Measurements from ENCODE around the gene CDK17.
"Not testable (repeated sequence)": the region's sequence is repeated elsewhere in the genome, so short reads cannot be mapped to it uniquely, and the experiment has no call there.

The CDK17 gene

GRCh38 chr12:96412431-96412830, 12.2 kb upstream of the CDK17 start:
- DNase-seq: no peak
- H4K91ac ChIP-seq (ENCODE audit: low read length): no peak overlapping the region

GRCh38 chr12:96409731-96410130, 9.5 kb upstream of the CDK17 start:
- H2BK120ac ChIP-seq (ENCODE audit: low read depth, low read length): no peak overlapping the region
- H2BK15ac ChIP-seq (ENCODE audit: low read depth, poor library complexity, severe bottlenecking): no peak overlapping the region
- H3K79me1 ChIP-seq (replicated peaks; ENCODE audit: low read length, poor library complexity, severe bottlenecking): no peaks in the 10 kb centered on the region
- H2BK12ac ChIP-seq (ENCODE audit: low read length in 2 of 2): no peak overlapping the region
- no peak overlapping the region for H2BK5ac ChIP-seq (ENCODE audit: low read depth, low read length, poor library complexity, severe bottlenecking)
- no peak overlapping the region for H3K18ac ChIP-seq (ENCODE audit: low read depth in 1 of 2, low read length in 2 of 2)
- no peak overlapping the region for H2AFZ ChIP-seq (ENCODE audit: low read depth, low read length)
- H3K4me3 ChIP-seq (ENCODE audit: insufficient read depth in 1 of 2, low read depth in 1 of 2, low read length in 2 of 2): no peak overlapping the region
- no peak for DNase-seq
- no peak overlapping the region for H3K23ac ChIP-seq (ENCODE audit: low read length in 2 of 2)
- no peaks in the 10 kb centered on the region for H3K27me3 ChIP-seq (ENCODE audit: control insufficient read depth in 1 of 2, insufficient read depth in 1 of 2, low read length in 2 of 2)
- H3K27ac ChIP-seq (ENCODE audit: low read length, poor library complexity, severe bottlenecking): no peak overlapping the region
- no peak overlapping the region for H3K9ac ChIP-seq (ENCODE audit: low read length)
- no peak overlapping the region for H2AK5ac ChIP-seq (ENCODE audit: low read length, severe bottlenecking)
- WGBS: 100% methylated on average over 1 of the region's 4 CpGs
- H4K91ac ChIP-seq (ENCODE audit: low read length): no peak overlapping the region
- H3K9me3 ChIP-seq (ENCODE audit: control insufficient read depth, low read length): no peaks in the 10 kb centered on the region
- no peak overlapping the region for H3K4ac ChIP-seq (ENCODE audit: low read depth in 1 of 2, low read length in 2 of 2)
- no peaks in the 10 kb centered on the region for H3K36me3 ChIP-seq (ENCODE audit: control insufficient read depth in 1 of 2, insufficient read depth in 2 of 2, low read depth in 1 of 2, low read length in 2 of 2)
- no peaks in the 10 kb centered on the region for H3K4me1 ChIP-seq (ENCODE audit: control insufficient read depth, insufficient read depth, low read depth, low read length)
- no peak overlapping the region for H3K4me2 ChIP-seq (ENCODE audit: low read length, poor library complexity, severe bottlenecking)
- H3K14ac ChIP-seq (ENCODE audit: low read length in 2 of 2): no peak overlapping the region
- no peak overlapping the region for H4K8ac ChIP-seq (ENCODE audit: low read length)

More at GRCh38 chr12:96412431-96412830, 12.2 kb upstream of the CDK17 start:
- H3K9ac ChIP-seq (ENCODE audit: low read length): no peak overlapping the region
- no peak overlapping the region for H2AK5ac ChIP-seq (ENCODE audit: low read length, severe bottlenecking)
- no peaks in the 10 kb centered on the region for H3K36me3 ChIP-seq (ENCODE audit: control insufficient read depth in 1 of 2, insufficient read depth in 2 of 2, low read depth in 1 of 2, low read length in 2 of 2)
- no peak overlapping the region for H3K27ac ChIP-seq (ENCODE audit: low read length, poor library complexity, severe bottlenecking)
- H4K8ac ChIP-seq (ENCODE audit: low read length): no peak overlapping the region
- H3K27me3 ChIP-seq (ENCODE audit: control insufficient read depth in 1 of 2, insufficient read depth in 1 of 2, low read length in 2 of 2): no peaks in the 10 kb centered on the region
- H3K4me1 ChIP-seq (ENCODE audit: control insufficient read depth, insufficient read depth, low read depth, low read length): no peaks in the 10 kb centered on the region
- H2BK5ac ChIP-seq (ENCODE audit: low read depth, low read length, poor library complexity, severe bottlenecking): no peak overlapping the region
- no peak overlapping the region for H3K18ac ChIP-seq (ENCODE audit: low read depth in 1 of 2, low read length in 2 of 2)
- H2BK120ac ChIP-seq (ENCODE audit: low read depth, low read length): no peak overlapping the region
- no peak overlapping the region for H3K23ac ChIP-seq (ENCODE audit: low read length in 2 of 2)
- H2AFZ ChIP-seq (ENCODE audit: low read depth, low read length): no peak overlapping the region
- no peak overlapping the region for H3K4me3 ChIP-seq (ENCODE audit: insufficient read depth in 1 of 2, low read depth in 1 of 2, low read length in 2 of 2)
- H2BK12ac ChIP-seq (ENCODE audit: low read length in 2 of 2): no peak overlapping the region
- no peak overlapping the region for H3K4me2 ChIP-seq (ENCODE audit: low read length, poor library complexity, severe bottlenecking)
- no peak overlapping the region for H2BK15ac ChIP-seq (ENCODE audit: low read depth, poor library complexity, severe bottlenecking)
- no peaks in the 10 kb centered on the region for H3K79me1 ChIP-seq (replicated peaks; ENCODE audit: low read length, poor library complexity, severe bottlenecking)
- H3K4ac ChIP-seq (ENCODE audit: low read depth in 1 of 2, low read length in 2 of 2): no peak overlapping the region
- H3K9me3 ChIP-seq (ENCODE audit: control insufficient read depth, low read length): no peaks in the 10 kb centered on the region
- no peak overlapping the region for H3K14ac ChIP-seq (ENCODE audit: low read length in 2 of 2)

GRCh38 chr12:96408993-96409392, 8.8 kb upstream of the CDK17 start:
- Histone ChIP-seq H3K36me3 (ENCODE audit: control insufficient read depth in 1 of 2, insufficient read depth in 2 of 2, low read depth in 1 of 2, low read length in 2 of 2) (no peaks in the 10 kb centered on the region), H3K79me1 (replicated peaks; ENCODE audit: low read length, poor library complexity, severe bottlenecking) (no peaks in the 10 kb centered on the region), H3K9me3 (ENCODE audit: control insufficient read depth, low read length) (no peaks in the 10 kb centered on the region), H3K4me3 (ENCODE audit: insufficient read depth in 1 of 2, low read depth in 1 of 2, low read length in 2 of 2) (no peak overlapping the region), H2BK12ac (ENCODE audit: low read length in 2 of 2) (no peak overlapping the region), H2AFZ (ENCODE audit: low read depth, low read length) (no peak overlapping the region), H2AK5ac (ENCODE audit: low read length, severe bottlenecking) (no peak overlapping the region), H3K9ac (ENCODE audit: low read length) (no peak overlapping the region), H4K91ac (ENCODE audit: low read length) (no peak overlapping the region), H3K23ac (ENCODE audit: low read length in 2 of 2) (no peak overlapping the region), H3K27ac (ENCODE audit: low read length, poor library complexity, severe bottlenecking) (no peak overlapping the region), H3K18ac (ENCODE audit: low read depth in 1 of 2, low read length in 2 of 2) (no peak overlapping the region), H3K4me1 (ENCODE audit: control insufficient read depth, insufficient read depth, low read depth, low read length) (no peaks in the 10 kb centered on the region), H3K14ac (ENCODE audit: low read length in 2 of 2) (no peak overlapping the region), H3K4ac (ENCODE audit: low read depth in 1 of 2, low read length in 2 of 2) (no peak overlapping the region), H3K4me2 (ENCODE audit: low read length, poor library complexity, severe bottlenecking) (no peak overlapping the region), H4K8ac (ENCODE audit: low read length) (no peak overlapping the region), H3K27me3 (ENCODE audit: control insufficient read depth in 1 of 2, insufficient read depth in 1 of 2, low read length in 2 of 2) (no peaks in the 10 kb centered on the region), H2BK120ac (ENCODE audit: low read depth, low read length) (no peak overlapping the region), H2BK15ac (ENCODE audit: low read depth, poor library complexity, severe bottlenecking) (no peak overlapping the region), H2BK5ac (ENCODE audit: low read depth, low read length, poor library complexity, severe bottlenecking) (no peak overlapping the region)
- WGBS: 91% methylated on average over 3 of the region's 3 CpGs
- no peak for DNase-seq

- DNase-seq; H2BK120ac ChIP-seq (ENCODE audit: low read depth, low read length); H2AFZ ChIP-seq (ENCODE audit: low read depth, low read length); H2BK15ac ChIP-seq (ENCODE audit: low read depth, poor library complexity, severe bottlenecking); H3K27me3 ChIP-seq (ENCODE audit: control insufficient read depth in 1 of 2, insufficient read depth in 1 of 2, low read length in 2 of 2); H3K4me1 ChIP-seq (ENCODE audit: control insufficient read depth, insufficient read depth, low read depth, low read length); H3K18ac ChIP-seq (ENCODE audit: low read depth in 1 of 2, low read length in 2 of 2); H2BK5ac ChIP-seq (ENCODE audit: low read depth, low read length, poor library complexity, severe bottlenecking); H4K91ac ChIP-seq (ENCODE audit: low read length); H2AK5ac ChIP-seq (ENCODE audit: low read length, severe bottlenecking); H2BK12ac ChIP-seq (ENCODE audit: low read length in 2 of 2); H3K27ac ChIP-seq (ENCODE audit: low read length, poor library complexity, severe bottlenecking); H3K4me3 ChIP-seq (ENCODE audit: insufficient read depth in 1 of 2, low read depth in 1 of 2, low read length in 2 of 2); H3K23ac ChIP-seq (ENCODE audit: low read length in 2 of 2); H3K9me3 ChIP-seq (ENCODE audit: control insufficient read depth, low read length); H3K14ac ChIP-seq (ENCODE audit: low read length in 2 of 2); H3K4me2 ChIP-seq (ENCODE audit: low read length, poor library complexity, severe bottlenecking); H3K36me3 ChIP-seq (ENCODE audit: control insufficient read depth in 1 of 2, insufficient read depth in 2 of 2, low read depth in 1 of 2, low read length in 2 of 2); H3K79me1 ChIP-seq (replicated peaks; ENCODE audit: low read length, poor library complexity, severe bottlenecking); H3K9ac ChIP-seq (ENCODE audit: low read length); H4K8ac ChIP-seq (ENCODE audit: low read length); H3K4ac ChIP-seq (ENCODE audit: low read depth in 1 of 2, low read length in 2 of 2): not testable (repeated sequence)
- WGBS: 88% methylated on average over 5 of the region's 7 CpGs
Measured at GRCh38 chr12:96407429-96408097, 7.3 kb upstream of the CDK17 start.
